ENCODE measurements around the gene CABP2.

CABP2 gene

DNA sequence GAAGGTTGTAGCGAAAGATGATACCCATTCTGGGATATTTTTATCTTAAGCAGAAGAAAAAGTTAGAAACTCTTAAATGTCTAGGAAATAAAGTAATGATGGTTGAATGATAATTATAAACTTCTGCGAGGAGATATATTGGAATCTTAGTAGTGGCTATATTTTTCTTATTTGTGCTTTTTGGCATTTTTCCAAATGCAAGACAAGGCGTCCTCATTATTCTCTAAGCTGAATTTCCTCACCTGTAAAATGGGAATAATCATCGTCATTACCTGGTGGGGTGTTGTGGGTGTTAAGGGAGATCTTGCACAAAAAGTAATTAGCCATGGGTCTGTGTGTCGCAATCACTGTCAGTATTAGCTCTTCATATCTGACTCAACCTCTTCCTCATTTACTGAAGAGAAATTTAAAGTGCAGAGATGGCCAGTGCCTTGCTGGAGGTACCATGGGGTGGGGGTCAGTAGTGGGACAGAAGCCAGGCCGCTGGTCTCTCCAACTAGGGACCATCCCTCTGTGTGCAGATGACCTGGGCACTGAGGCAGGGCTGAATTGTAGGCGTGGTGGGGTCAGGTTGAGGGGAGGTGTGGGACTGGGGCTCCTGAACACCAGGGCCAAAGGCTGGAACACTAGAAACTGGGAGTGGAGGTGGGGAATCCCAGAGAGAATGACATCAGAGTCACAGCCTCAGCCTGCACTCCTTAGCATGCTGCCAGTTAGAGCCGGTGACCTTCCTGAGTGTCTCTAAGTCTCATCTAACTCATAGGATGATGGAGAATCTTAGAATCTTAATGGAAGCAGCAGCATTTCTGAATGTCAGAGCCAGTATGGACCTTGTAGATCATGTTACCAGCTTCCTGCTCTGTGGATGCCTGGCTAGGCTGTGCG is 22.2 kb downstream of the CABP2 start:
- no peak overlapping the region for H3K4me3 ChIP-seq (ENCODE audit: low read depth, low read length)
- CTCF ChIA-PET = interaction anchor here (0.6 kb wide), 1 partner anchor 31 kb away, joined by 3 read pairs; no protein-coding TSS in a partner anchor

DNA sequence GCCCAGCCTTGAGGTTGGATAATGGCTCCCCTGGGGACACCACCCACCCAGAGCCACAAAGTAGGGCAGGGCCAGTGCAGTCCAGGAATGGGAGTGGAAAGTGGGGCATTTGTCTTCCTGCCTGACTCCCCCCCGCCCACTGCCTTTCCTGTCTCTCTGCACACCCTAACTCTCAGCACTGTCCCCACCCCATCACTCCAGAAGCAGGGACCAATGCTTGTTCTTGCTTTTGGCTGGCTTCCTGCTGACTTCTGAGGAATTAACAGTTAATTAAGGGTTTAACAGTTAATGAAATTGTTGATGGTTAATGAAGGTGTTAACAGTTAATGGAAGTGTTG is 22.8 kb downstream of the CABP2 start:
- POLR2A ChIA-PET = no interaction called here
- H3K9me3 ChIP-seq (ENCODE audit: control insufficient read depth, insufficient read depth, low read depth, low read length) = no peaks in the 10 kb centered on the region
- TF ChIP-seq ZNF140 (tag by site-specific recombination; IDR thresholded peaks at IDR 0.05) (no peak), PRDM4 (tag by site-specific recombination; IDR thresholded peaks at IDR 0.05) (no peak), ZFHX2 (tag by site-specific recombination; conservative IDR thresholded peaks at IDR 0.05) (peak; percentile 62), SP2 (tag by site-specific recombination; IDR thresholded peaks at IDR 0.05) (0 out of 2 replicates have a peak, but pooled peaks have one; percentile 10), EGR2 (tag by site-specific recombination; IDR thresholded peaks at IDR 0.05; ENCODE audit: low read depth) (peak; percentile 38; the same call in 1 of the 2 replicates), KLF1 (tag by site-specific recombination; IDR thresholded peaks at IDR 0.05) (peak; percentile 77)
- TF ChIP-seq, protein P1, sequence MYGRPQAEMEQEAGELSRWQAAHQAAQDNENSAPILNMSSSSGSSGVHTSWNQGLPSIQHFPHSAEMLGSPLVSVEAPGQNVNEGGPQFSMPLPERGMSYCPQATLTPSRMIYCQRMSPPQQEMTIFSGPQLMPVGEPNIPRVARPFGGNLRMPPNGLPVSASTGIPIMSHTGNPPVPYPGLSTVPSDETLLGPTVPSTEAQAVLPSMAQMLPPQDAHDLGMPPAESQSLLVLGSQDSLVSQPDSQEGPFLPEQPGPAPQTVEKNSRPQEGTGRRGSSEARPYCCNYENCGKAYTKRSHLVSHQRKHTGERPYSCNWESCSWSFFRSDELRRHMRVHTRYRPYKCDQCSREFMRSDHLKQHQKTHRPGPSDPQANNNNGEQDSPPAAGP (tag by site-specific recombination; IDR thresholded peaks at IDR 0.05) = 0 out of 2 replicates have a peak, but pooled peaks have one; percentile 29
- H3K36me3 ChIP-seq (ENCODE audit: control insufficient read depth in 2 of 2, insufficient read depth in 1 of 2, low read length in 2 of 2) = peaks cover 0 to 67% of the 10 kb centered on the region in 2 experiments; a peak in 1 of 3 replicates
- H3K4me1 ChIP-seq (ENCODE audit: control insufficient read depth, insufficient read depth, low read length) = no peaks in the 10 kb centered on the region
- no peak overlapping the region for H3K4me3 ChIP-seq (ENCODE audit: low read depth, low read length)
- CTCF ChIA-PET = no interaction called here
- H3K27ac ChIP-seq (ENCODE audit: extremely low read depth, low read depth, low read length) = no peak overlapping the region

More for the DNA sequence above, 22.2 kb downstream of the CABP2 start:
- Histone ChIP-seq H3K9me3 (ENCODE audit: control insufficient read depth, insufficient read depth, low read depth, low read length) (no peaks in the 10 kb centered on the region), H3K27ac (ENCODE audit: extremely low read depth, low read depth, low read length) (no peak overlapping the region), H3K4me1 (ENCODE audit: control insufficient read depth, insufficient read depth, low read length) (no peaks in the 10 kb centered on the region), H3K36me3 (ENCODE audit: control insufficient read depth in 2 of 2, insufficient read depth in 1 of 2, low read length in 2 of 2) (peaks cover 0 to 61% of the 10 kb centered on the region in 2 experiments; a peak in 1 of 3 replicates)
- POLR2A ChIA-PET = no interaction called here
- no peak for TF ChIP-seq HOXA7 (CRISPR knock-in tag; IDR thresholded peaks at IDR 0.05; ENCODE audit: borderline replicate concordance)
- TF ChIP-seq ZNF521 (tag by site-specific recombination; IDR thresholded peaks at IDR 0.05) = no peak
- no peak for TF ChIP-seq ZNF501 (tag by site-specific recombination; IDR thresholded peaks at IDR 0.05)
- no peak for TF ChIP-seq ZNF549 (tag by site-specific recombination; IDR thresholded peaks at IDR 0.05)
- no peak for TF ChIP-seq ZNF19 (tag by site-specific recombination; IDR thresholded peaks at IDR 0.05; ENCODE audit: low read depth)
- TF ChIP-seq, protein P2, sequence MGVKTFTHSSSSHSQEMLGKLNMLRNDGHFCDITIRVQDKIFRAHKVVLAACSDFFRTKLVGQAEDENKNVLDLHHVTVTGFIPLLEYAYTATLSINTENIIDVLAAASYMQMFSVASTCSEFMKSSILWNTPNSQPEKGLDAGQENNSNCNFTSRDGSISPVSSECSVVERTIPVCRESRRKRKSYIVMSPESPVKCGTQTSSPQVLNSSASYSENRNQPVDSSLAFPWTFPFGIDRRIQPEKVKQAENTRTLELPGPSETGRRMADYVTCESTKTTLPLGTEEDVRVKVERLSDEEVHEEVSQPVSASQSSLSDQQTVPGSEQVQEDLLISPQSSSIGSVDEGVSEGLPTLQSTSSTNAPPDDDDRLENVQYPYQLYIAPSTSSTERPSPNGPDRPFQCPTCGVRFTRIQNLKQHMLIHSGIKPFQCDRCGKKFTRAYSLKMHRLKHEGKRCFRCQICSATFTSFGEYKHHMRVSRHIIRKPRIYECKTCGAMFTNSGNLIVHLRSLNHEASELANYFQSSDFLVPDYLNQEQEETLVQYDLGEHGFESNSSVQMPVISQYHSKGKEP (tag by site-specific recombination; IDR thresholded peaks at IDR 0.05) = no peak
- no peak for TF ChIP-seq ZNF416 (tag by site-specific recombination; IDR thresholded peaks at IDR 0.05)
- TF ChIP-seq ZFP69B (tag by site-specific recombination; IDR thresholded peaks at IDR 0.05) = no peak
- TF ChIP-seq ZIC2 (tag by site-specific recombination; IDR thresholded peaks at IDR 0.05) = no peak
- TF ChIP-seq ZNF138 (tag by site-specific recombination; IDR thresholded peaks at IDR 0.05; ENCODE audit: borderline replicate concordance) = no peak
- TF ChIP-seq ZNF140 (tag by site-specific recombination; IDR thresholded peaks at IDR 0.05) = no peak

All from HEK293 (cell line).